ENCODE data around the gene WNT6. TPM values are rescaled to one million over a fixed set of nuclear protein-coding genes. Genes with fewer than 3 reads are reported as not detected.

The WNT6 gene
- not detected in 2 replicates for total RNA-seq

DNA sequence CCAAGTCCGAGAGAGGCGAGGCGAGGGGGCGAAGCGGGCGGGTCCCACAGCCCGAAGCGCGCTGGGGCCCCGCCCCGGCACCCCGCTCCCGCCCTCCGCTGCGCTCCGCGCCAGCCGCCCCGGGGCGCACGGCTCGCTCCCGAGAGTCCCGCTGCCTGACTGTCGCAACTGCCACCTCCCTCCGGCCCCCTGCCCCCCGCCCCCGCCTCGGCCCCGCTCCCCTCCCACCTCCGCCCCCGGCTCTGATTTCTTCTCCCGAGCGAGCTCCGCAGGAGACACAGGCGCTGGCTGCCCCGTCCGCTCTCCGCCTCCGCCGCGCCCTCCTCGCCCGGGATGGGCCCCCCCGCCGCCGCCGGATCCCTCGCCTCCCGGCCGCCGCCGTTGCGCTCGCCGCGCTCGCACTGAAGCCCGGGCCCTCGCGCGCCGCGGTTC, at the start of gene WNT6:
WNT6 (plus strand) TSS at position 250 of the 432 bp plus-strand sequence. CDS start 233 bp downstream, outside the sequence.

DNA sequence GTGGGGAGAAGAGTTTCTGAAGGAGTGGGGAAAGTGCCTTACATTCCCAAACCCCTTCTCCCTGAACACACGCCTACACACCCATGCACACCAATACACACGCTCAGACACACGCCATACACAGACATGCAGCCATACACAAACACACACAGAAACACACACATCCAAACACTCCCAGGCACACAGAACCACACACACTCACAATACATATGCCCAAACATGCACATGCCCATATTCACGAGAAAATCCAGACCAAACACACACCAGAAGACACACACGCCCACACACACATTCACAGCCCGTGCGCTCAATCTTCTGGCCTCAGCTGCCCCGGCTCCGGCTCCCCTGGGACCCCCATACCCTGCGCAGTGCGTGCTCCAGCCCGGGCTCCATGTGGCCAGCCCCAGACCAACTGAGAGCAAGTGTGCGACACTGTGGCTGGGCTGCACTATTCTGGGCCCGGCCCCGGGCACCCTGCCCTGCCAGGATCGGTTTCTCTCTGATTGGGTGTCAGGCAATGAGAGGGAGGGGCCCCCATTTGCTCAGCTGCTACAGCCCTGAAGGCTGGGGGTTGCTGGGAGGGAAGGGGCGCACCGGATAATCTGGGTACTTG, 28.1 kb upstream of the WNT6 start, which contains the start of gene PRKAG3:
PRKAG3 (minus strand) TSS at position 426 of the 613 bp plus-strand sequence.

DNA sequence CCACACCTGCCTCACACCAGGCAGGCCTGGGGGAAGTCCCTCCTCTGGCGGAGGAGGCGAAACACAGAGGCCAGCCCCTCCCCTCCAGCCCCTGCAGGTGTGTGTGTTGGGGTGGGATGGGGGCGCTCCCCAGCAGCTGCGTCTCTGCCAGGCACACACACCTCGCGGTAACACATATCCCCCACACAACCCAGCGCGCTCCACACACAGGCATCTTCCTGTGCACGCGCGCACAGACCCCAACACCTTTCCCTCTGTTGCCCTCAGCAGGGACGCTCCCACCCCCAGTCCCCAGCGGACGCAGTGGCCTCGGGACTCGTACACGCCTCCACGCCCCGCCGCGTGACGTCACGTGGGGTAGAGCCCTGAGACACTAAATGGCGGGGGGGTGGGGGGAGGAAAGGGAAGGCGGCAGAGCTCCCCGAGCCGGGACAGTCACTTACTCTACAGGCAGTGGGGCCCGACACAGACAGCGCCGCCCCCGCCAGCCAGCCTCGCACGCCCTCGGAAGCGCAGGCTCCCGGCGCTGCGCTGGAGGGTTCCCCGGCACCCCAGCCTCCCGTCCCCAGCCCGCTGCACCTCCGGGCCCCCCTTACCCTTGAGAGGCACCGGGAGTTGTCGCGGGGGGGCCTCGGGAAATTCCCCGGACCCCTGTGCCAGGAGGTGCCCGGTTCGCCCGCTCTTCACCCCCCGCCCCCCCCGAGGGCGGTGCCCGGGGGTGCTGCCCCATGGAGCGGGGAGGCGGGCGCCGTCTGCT, 20.7 kb downstream of the WNT6 start, which contains the start of gene WNT10A:
WNT10A (plus strand) TSS at position 751 of the 757 bp plus-strand sequence. CDS start 144 bp downstream, outside the sequence.

Other genes starting within 250 kb of the WNT6 start
- gene ZNF142, start 200.2 kb upstream of the WNT6 start, total RNA-seq: 6.5 and 8.2 TPM in 2 replicates
- gene BCS1L, start 200.1 kb upstream of the WNT6 start, total RNA-seq: 35.8 and 45.3 TPM in 2 replicates
- gene RNF25, start 187.8 kb upstream of the WNT6 start, total RNA-seq: 30.0 and 44.4 TPM in 2 replicates
- 10.9 and 24.0 TPM in 2 replicates for gene STK36, start 187.7 kb upstream of the WNT6 start, total RNA-seq
- 5.6 and 8.7 TPM in 2 replicates for gene TTLL4, start 149.0 kb upstream of the WNT6 start, total RNA-seq
- 5.8 and 8.6 TPM in 2 replicates for gene CYP27A1, start 77.7 kb upstream of the WNT6 start, total RNA-seq
- gene PRKAG3, start 28.0 kb upstream of the WNT6 start, total RNA-seq: not detected in 2 replicates
- gene WNT10A, start 21.0 kb downstream of the WNT6 start, total RNA-seq: not detected in 2 replicates
- not detected in 2 replicates for gene CDK5R2, start 99.9 kb downstream of the WNT6 start, total RNA-seq
- gene FEV, start 125.4 kb downstream of the WNT6 start, total RNA-seq: not detected in 2 replicates
- gene CRYBA2, start 133.6 kb downstream of the WNT6 start, total RNA-seq: not detected in 2 replicates
- under 0.01 TPM in 1 of 2 replicates, not detected in the other for gene CFAP65, start 181.7 kb downstream of the WNT6 start, total RNA-seq
- under 0.01 and 0.09 TPM in 2 replicates for gene IHH, start 201.1 kb downstream of the WNT6 start, total RNA-seq